Neuron (in vitro differentiated cells): ENCODE results near the gene SCGB1C2.
"Not testable (repeated sequence)": the region's sequence is repeated elsewhere in the genome, so short reads cannot be mapped to it uniquely, and the experiment has no call there.

ENCODE experiments used
- H2AFZ ChIP-seq: one replicate; pipeline ENCODE4 v1.6.1; 2013; ENCODE audit warnings: low read depth, mild to moderate bottlenecking, inconsistent platforms, low read length, moderate library complexity
- H3K27me3 ChIP-seq: one replicate; pipeline ENCODE4 v1.6.1; 2013; ENCODE audit warnings: low read length; ENCODE audit not compliant: insufficient read depth
- H3K36me3 ChIP-seq: one replicate; pipeline ENCODE4 v1.6.1; 2013; ENCODE audit warnings: low read length; ENCODE audit not compliant: insufficient read depth
- H3K4me1 ChIP-seq: one replicate; pipeline ENCODE4 v1.6.1; 2013; ENCODE audit warnings: low read length; ENCODE audit not compliant: insufficient read depth
- H3K4me3 ChIP-seq: 2 replicates; pipeline ENCODE4 v1.5.1; 2013; ENCODE audit warnings: mild to moderate bottlenecking, low read length, moderate library complexity
- H3K9me3 ChIP-seq: one replicate; pipeline ENCODE4 v1.6.1; 2013; ENCODE audit warnings: low read length

Gene SCGB1C2

DNA sequence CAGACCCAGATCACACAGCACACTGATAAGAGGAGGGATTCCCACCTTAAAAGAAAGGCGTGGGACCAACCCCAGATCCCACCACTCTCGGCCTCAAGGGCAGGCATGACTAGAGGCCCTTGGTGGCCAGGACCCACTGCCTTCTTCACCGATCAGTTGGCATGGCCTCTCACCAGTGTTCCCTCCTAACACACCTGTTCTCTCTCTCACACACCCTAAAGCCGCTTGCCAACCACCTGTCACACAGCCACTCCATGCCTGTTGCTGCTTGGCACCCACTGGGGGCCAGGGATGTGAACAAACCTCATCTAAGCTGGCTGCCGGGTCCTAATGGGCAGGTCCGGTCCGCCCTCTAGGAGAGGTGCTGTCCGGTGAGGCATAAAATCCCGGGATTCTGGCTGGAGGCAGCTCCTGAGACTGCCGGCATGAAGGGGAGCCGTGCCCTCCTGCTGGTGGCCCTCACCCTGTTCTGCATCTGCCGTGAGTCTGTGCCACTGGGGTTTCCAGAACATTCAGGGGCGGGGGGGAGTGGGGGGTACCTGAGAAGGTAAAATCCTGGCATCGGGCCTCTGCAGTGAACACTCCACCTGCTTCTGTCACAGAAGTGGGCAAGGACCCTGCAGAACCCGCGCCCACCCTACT, at the start of gene SCGB1C2:
SCGB1C2 (plus strand) TSS at position 404 of the 642 bp plus-strand sequence; CDS start at position 426, 22 bp downstream.
- H3K4me1 ChIP-seq, H3K36me3 ChIP-seq: not testable (repeated sequence)

DNA sequence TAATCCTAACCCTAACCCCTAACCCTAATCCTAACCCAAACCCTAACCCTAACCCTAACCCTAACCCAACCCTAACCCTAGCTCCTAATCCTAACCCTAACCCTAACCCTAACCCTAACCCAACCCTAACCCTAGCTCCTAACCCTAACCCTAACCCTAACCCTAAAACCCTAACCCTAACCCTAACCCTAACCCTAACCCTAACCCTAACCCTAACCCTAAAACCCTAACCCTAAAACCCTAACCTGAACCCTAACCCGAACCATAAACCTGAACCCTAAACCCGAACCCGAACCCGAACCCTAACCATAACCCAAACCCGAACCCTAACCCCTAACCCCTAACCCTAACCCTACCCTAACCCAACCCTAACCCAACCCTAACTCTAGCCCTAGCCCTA, 24.3 kb upstream of the SCGB1C2 start:
- not testable (repeated sequence) for H3K4me1 ChIP-seq, H3K4me3 ChIP-seq, H2AFZ ChIP-seq, H3K9me3 ChIP-seq, H3K27me3 ChIP-seq, H3K36me3 ChIP-seq

More for the DNA sequence above, at the start of gene SCGB1C2:
- H3K4me3 ChIP-seq, H3K27me3 ChIP-seq, H3K9me3 ChIP-seq, H2AFZ ChIP-seq: not testable (repeated sequence)

DNA sequence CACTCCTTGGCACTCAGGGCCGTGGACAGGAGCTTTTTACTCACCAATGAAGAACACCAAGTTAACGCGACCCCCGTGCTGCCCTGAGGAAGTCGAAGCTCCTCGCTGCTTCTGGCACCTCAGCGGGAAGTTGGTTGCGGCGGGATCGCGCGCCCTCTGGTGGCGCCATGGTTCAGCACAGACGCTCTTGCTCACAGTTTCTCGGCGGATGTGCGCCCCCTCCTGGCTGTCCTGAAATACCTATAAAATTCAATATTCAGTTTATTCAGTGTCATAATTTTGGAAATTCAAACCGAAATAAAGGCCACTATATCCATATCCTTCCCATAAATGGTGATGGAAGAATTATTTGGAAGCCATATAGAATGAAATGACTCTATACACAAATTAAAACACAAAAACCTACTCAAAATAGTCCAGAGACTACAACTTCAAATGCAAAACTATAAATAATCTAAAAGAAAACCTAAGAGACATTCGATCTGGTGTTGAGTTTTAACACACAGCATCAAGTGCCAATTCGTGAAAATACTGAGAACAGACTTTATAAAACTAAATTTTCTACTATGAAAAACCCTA, 18.9 kb upstream of the SCGB1C2 start:
- H3K9me3 ChIP-seq, H3K4me3 ChIP-seq, H3K36me3 ChIP-seq, H3K4me1 ChIP-seq, H3K27me3 ChIP-seq, H2AFZ ChIP-seq: not testable (repeated sequence)

DNA sequence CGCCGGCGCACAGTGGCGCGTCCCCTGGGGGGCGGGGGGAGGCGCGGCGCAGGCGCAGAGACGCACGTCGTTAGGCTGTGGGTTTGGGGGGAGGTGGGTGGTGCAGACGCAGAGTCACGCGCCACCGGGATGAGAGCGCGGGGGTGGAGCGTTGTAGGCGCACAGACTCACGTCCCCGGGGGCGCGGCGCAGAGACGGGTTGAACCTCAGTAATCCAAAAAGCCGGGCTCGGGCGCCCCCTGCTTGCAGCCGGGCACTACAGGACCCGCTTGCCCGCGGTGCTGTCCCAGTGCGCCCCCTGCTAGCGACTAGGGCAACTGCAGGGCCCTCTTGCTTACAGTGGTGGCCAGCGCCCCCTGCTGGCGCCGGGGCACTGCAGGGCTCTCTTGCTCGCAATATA, 3.4 kb upstream of the SCGB1C2 start:
- H3K27me3 ChIP-seq, H3K4me1 ChIP-seq, H3K4me3 ChIP-seq, H3K36me3 ChIP-seq, H3K9me3 ChIP-seq, H2AFZ ChIP-seq: not testable (repeated sequence)

DNA sequence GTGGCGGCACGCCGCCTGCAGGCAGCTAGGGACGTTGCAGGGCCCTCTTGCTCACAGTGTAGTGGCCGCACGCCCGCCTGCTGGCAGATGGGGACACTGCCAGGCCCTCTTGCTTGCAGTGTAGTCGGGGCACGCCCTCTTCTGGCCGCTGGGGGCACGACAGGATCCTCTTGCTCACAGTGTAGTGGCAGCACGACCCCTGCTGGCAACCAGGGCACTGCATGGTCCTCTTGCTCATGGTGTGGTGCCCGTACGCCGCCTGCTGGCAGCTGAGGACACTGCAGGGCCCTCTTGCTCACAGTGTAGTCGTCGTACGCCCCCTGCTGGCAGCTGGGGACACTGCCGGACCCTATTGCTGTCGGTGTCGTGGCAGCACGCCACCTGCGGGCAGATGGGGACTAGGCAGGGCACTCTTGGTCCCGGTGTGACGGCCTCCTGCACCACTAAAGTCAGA, 3.0 kb upstream of the SCGB1C2 start:
- not testable (repeated sequence) for H2AFZ ChIP-seq, H3K4me3 ChIP-seq, H3K9me3 ChIP-seq, H3K4me1 ChIP-seq, H3K36me3 ChIP-seq, H3K27me3 ChIP-seq

DNA sequence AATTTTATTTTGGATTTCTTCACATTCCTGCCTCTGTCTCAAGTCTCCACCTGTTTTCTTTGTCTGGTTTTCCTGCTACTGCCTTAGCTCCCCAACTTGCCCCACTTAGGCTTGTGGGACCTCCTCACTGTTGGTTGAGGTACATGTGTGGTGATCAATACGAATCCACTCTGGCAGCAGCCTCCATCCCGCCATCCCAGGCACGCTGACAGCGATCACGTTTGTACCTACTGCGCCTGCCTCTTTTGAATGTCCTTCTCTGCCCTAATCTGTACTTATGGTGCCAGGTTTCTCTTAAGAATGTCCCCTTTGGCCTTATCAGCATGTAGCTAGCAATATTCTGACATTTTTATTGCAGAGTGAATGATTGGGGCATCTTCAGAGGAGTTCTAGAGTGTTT, 2.3 kb upstream of the SCGB1C2 start:
- not testable (repeated sequence) for H3K4me3 ChIP-seq, H2AFZ ChIP-seq, H3K27me3 ChIP-seq, H3K9me3 ChIP-seq, H3K36me3 ChIP-seq, H3K4me1 ChIP-seq

DNA sequence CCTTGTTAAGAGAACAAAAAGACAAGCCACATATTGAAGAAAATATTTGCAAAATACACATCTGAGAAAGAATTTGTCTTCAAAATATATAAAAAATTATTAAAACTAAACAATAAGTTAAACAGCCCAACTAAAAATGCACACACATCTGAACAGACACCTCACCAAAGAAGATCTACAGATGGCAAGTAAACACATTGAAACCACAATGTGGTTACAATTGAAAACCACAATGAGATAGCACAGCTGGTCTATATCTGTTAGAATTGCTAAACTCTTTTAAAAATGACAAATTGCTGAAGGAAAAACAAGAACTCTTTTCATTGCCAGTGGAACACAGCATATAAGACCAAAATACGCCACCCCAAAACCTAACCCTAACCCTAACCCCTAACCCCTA, 1.5 kb upstream of the SCGB1C2 start:
- H3K4me3 ChIP-seq, H3K36me3 ChIP-seq, H3K27me3 ChIP-seq, H2AFZ ChIP-seq, H3K9me3 ChIP-seq, H3K4me1 ChIP-seq: not testable (repeated sequence)

DNA sequence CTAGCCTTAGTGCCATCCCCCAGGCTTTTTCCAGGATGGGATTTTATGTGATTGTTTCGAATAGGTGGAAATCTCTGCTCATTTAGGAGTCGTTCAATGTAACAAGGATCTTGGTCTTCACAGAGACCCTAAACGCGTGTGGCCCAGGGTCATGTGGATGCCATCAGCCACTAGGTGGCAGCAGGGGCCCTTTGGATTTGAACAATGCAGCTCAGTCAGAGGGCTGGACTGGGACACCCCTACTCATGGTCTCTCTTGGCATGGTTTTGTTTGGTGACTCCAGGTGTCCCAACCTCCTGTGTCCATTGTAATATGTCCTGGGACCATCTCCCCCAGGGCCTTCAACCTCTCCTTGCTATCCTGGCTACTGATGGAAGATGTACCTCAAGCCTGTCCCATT, 838 bp upstream of the SCGB1C2 start:
- not testable (repeated sequence) for H3K36me3 ChIP-seq, H3K4me3 ChIP-seq, H3K4me1 ChIP-seq, H3K9me3 ChIP-seq, H2AFZ ChIP-seq, H3K27me3 ChIP-seq

DNA sequence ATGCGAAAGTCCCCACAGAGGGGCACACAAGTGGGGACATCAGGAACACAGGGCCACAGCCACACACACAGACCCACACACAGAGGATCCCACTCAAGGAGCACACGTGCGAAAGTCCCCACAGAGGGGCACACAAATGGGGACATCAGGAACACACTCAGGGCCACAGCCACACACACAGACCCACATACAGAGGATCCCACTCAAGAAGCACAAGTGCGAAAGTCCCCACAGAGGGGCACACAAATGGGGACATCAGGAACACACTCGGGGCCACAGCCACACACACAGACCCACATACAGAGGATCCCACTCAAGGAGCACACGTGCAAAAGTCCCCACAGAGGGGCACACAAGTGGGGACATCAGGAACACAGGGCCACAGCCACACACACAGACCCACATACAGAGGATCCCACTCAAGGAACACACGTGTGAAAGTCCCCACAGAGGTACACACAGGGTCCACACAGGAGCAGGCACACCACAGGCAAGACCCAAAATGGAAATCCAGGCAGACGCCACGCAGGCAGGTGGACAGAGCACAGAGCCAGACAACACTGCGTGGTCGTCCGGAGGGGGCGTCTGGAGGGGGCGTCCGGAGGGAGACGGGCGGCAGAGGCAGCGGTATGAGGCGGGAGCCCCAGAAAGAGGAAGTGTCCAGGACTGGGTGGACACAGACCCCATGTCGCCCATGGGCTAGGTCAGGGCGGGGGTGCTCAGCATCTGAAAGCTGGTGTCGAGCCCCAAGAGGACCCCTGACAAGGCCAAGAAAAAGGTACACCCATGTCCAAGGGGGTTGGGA, 2.2 kb downstream of the SCGB1C2 start:
- not testable (repeated sequence) for H2AFZ ChIP-seq, H3K4me1 ChIP-seq, H3K9me3 ChIP-seq, H3K36me3 ChIP-seq, H3K27me3 ChIP-seq, H3K4me3 ChIP-seq

DNA sequence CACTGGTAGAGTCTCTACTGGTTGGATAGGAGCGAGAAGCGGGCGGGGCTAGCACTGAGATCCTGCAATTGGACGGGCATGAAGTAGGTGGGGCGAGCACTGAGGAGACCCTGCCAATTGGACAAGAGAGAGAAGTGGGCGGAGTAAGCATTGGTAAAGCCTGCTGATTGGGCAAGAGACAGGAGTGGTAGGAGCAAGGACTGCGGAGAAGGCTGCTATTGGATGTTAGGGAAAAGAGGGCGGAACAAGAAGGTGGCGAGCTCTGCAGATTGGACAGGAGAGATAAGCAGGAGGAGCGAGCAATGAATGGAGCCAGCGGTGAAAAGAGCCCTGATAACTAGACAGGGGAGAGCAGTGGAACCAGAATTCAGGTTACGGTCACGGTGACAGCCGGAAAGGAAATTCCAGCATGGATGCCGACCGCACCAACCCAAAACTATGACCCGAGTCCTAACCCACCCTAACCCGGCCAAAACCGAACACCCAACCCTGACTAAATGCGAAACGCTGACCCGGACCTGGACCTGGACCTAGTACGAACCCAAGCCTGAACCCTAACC, 4.8 kb downstream of the SCGB1C2 start:
- H2AFZ ChIP-seq: no peak overlapping the region
- H3K36me3 ChIP-seq: no peaks in the 10 kb centered on the region
- no peaks in the 10 kb centered on the region for H3K27me3 ChIP-seq
- H3K4me3 ChIP-seq: no peak overlapping the region
- H3K4me1 ChIP-seq: no peaks in the 10 kb centered on the region
- no peaks in the 10 kb centered on the region for H3K9me3 ChIP-seq

DNA sequence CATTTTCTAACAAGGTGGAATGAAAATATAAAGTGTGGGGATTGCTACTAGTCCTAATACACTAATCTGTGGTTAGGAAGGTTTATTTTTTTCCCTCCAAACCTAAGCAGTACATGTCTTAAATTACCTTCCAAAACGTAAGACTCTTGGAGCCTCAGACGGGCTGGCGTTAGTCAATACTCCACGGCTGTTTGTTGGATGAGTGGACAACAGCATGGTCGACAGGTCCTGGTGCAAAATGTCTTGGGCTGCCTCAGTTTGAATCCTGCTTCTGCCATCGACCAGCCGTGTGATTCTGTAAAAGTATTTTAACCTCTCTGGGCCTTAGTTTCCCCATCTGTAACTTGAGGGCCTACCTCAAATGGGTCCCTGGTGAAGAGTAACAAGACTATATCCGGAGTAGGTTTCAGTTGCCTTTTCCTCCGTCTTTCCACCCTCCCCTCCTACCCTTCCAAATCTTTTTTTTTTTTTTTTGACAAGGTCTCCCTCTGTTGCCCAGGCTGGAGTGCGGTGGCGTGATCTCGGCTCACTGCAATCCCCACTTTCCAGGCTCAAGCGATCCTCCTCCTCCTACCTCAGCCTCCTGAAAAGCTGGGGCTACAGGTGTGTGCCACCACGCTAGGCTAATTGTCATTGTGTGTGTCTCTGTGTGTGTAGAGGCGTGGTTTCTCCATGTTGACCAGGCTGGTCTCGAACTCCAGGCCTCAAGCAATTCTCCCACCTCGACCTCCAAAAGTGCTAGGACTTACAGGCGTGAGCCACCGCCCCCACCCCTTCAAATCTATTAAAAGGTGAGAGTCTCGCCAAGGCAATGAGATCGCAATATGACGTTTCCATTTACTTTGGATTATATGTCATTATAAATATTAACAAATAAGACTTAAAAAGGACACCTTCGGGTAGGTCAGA, 5.8 kb downstream of the SCGB1C2 start:
- Histone ChIP-seq H3K27me3 (no peaks in the 10 kb centered on the region), H2AFZ (no peak overlapping the region), H3K4me3 (no peak overlapping the region), H3K9me3 (no peaks in the 10 kb centered on the region), H3K36me3 (no peaks in the 10 kb centered on the region), H3K4me1 (no peaks in the 10 kb centered on the region)

DNA sequence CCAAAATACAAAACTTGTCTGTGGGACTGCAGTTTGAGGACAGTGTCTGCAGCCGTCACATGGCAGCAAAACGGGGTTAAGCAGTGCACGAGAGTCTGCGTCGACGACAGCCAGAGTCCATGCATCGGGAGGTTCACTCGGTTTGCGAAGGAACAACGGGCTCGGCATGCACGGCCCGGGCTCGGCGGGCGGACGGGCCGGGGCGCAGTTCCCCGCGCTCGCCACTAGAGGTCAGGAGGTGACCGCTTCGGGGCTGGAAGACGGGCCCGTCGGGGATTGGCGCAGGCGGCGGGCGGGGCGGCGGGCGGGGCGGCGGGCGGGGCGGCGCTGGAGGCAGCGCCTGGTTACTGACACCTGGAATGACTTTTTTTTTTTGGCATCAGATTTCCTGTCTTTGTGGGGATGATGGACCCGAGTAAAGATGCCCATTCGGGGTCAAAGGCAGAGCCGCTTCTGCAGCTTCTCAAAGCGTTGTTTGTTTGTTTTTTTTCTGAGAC, 6.5 kb downstream of the SCGB1C2 start:
- no peaks in the 10 kb centered on the region for H3K9me3 ChIP-seq
- H3K4me1 ChIP-seq: no peaks in the 10 kb centered on the region
- H3K27me3 ChIP-seq: no peaks in the 10 kb centered on the region

More for the DNA sequence above, 6.5 kb downstream of the SCGB1C2 start:
- no peak overlapping the region for H2AFZ ChIP-seq
- no peak overlapping the region for H3K4me3 ChIP-seq
- no peaks in the 10 kb centered on the region for H3K36me3 ChIP-seq
